ENCODE measurements around the gene KCNQ5. TPM values are rescaled to one million over a fixed set of nuclear protein-coding genes. Genes with fewer than 3 reads are reported as not detected.
"Not testable (repeated sequence)": the region's sequence is repeated elsewhere in the genome, so short reads cannot be mapped to it uniquely, and the experiment has no call there.

Gene KCNQ5
- total RNA-seq, 1 donor from 2014 or later = not detected

- no peak for ATAC-seq (ENCODE audit: poor library complexity)
- no peak for DNase-seq
- intact Hi-C loops (cut with DNase I) = no loop called here
Observed at GRCh38 chr6:72857791-72858585, 236.1 kb downstream of the KCNQ5 start.

- ATAC-seq (ENCODE audit: poor library complexity) = no peak
- DNase-seq = no peak
- intact Hi-C loops (cut with DNase I) = no loop called here
Observed at GRCh38 chr6:72861059-72861458, 239.2 kb downstream of the KCNQ5 start.

GRCh38 chr6:72861935-72862432 lies 240.1 kb downstream of the KCNQ5 start:
- ATAC-seq (ENCODE audit: poor library complexity) = peak; percentile 62
- DNase-seq = no peak
- intact Hi-C loops (cut with DNase I) = no loop called here

- DNase-seq (no peak), ATAC-seq (ENCODE audit: poor library complexity) (no peak)
- intact Hi-C loops (cut with DNase I) = no loop called here
Observed at GRCh38 chr6:72863131-72863530, 241.3 kb downstream of the KCNQ5 start.

- intact Hi-C loops (cut with DNase I) = no loop called here
- ATAC-seq (ENCODE audit: poor library complexity) (no peak), DNase-seq (no peak)
Observed at GRCh38 chr6:72864236-72864635, 242.4 kb downstream of the KCNQ5 start.

GRCh38 chr6:72864799-72865198 lies 242.9 kb downstream of the KCNQ5 start:
- DNase-seq = no peak
- no peak for ATAC-seq (ENCODE audit: poor library complexity)
- intact Hi-C loops (cut with DNase I) = no loop called here

- intact Hi-C loops (cut with DNase I) = no loop called here
- DNase-seq (no peak), ATAC-seq (ENCODE audit: poor library complexity) (no peak)
Observed at GRCh38 chr6:72865467-72865866, 243.6 kb downstream of the KCNQ5 start.

- DNase-seq (no peak), ATAC-seq (ENCODE audit: poor library complexity) (no peak)
- intact Hi-C loops (cut with DNase I) = no loop called here
Observed at GRCh38 chr6:72869621-72870020, 247.8 kb downstream of the KCNQ5 start.

- ATAC-seq (ENCODE audit: poor library complexity) (no peak), DNase-seq (no peak)
- intact Hi-C loops (cut with DNase I) = no loop called here
Observed at GRCh38 chr6:72873433-72873832, 251.6 kb downstream of the KCNQ5 start.

- DNase-seq = no peak
- no peak for ATAC-seq (ENCODE audit: poor library complexity)
- intact Hi-C loops (cut with DNase I) = no loop called here
Observed at GRCh38 chr6:72876256-72876655, 254.4 kb downstream of the KCNQ5 start.

GRCh38 chr6:72886170-72886569 lies 264.3 kb downstream of the KCNQ5 start:
- no peak for ATAC-seq (ENCODE audit: poor library complexity)
- DNase-seq = no peak
- intact Hi-C loops (cut with DNase I) = no loop called here

- DNase-seq (no peak), ATAC-seq (ENCODE audit: poor library complexity) (no peak)
- intact Hi-C loops (cut with DNase I) = no loop called here
Observed at GRCh38 chr6:72890233-72890632, 268.4 kb downstream of the KCNQ5 start.

- ATAC-seq (ENCODE audit: poor library complexity) (no peak), DNase-seq (no peak)
Observed at GRCh38 chr6:72890671-72891070, 268.8 kb downstream of the KCNQ5 start.

GRCh38 chr6:72892901-72893300 lies 271.0 kb downstream of the KCNQ5 start:
- intact Hi-C loops (cut with DNase I) = no loop called here
- no peak for ATAC-seq (ENCODE audit: poor library complexity)

More at GRCh38 chr6:72890671-72891070, 268.8 kb downstream of the KCNQ5 start:
- intact Hi-C loops (cut with DNase I) = no loop called here

GRCh38 chr6:72894091-72894490 lies 272.2 kb downstream of the KCNQ5 start:
- no peak for ATAC-seq (ENCODE audit: poor library complexity)
- no peak for DNase-seq
- intact Hi-C loops (cut with DNase I) = no loop called here

More at GRCh38 chr6:72892901-72893300, 271.0 kb downstream of the KCNQ5 start:
- no peak for DNase-seq

- intact Hi-C loops (cut with DNase I); DNase-seq; ATAC-seq (ENCODE audit: poor library complexity): not testable (repeated sequence)
Observed at GRCh38 chr6:72898313-72898712, 276.4 kb downstream of the KCNQ5 start.

- ATAC-seq (ENCODE audit: poor library complexity) = no peak
- intact Hi-C loops (cut with DNase I) = no loop called here
Observed at GRCh38 chr6:72905705-72906478, 284.0 kb downstream of the KCNQ5 start.

GRCh38 chr6:72911463-72912155 lies 289.7 kb downstream of the KCNQ5 start:
- intact Hi-C loops (cut with DNase I) = no loop called here
- ATAC-seq (ENCODE audit: poor library complexity) (no peak), DNase-seq (no peak)

More at GRCh38 chr6:72905705-72906478, 284.0 kb downstream of the KCNQ5 start:
- no peak for DNase-seq

- ATAC-seq (ENCODE audit: poor library complexity) (no peak), DNase-seq (no peak)
- intact Hi-C loops (cut with DNase I) = no loop called here
Observed at GRCh38 chr6:72913797-72914196, 291.9 kb downstream of the KCNQ5 start.

All from Right ventricle myocardium superior (tissue), 1 donor.